Right ventricle myocardium superior (tissue), 1 donor: ENCODE data around the gene COL9A1. TPM values are rescaled to one million over a fixed set of nuclear protein-coding genes. Genes with fewer than 3 reads are reported as not detected.

Experiments used
- ATAC-seq: fragments of 200-7000 bp; cut with Tn5 transposase; one replicate; pipeline ENCODE4 v1.9.1; 2020; ENCODE audit warnings: mild to moderate bottlenecking; ENCODE audit not compliant: poor library complexity
- DNase-seq: peaks from one replicate; pipeline ENCODE4 v3.0.0-alpha.2; 2020
- intact Hi-C: fragments of 100-400 bp; cut with DNase I; formaldehyde crosslinking; loops from one replicate; pipeline ENCODE4 v1.11.2; 2022
- total RNA-seq: library from RNA; stranded (reverse); fragmentation: NEBNext Ultra II Directional; extraction: Animal tissue kit (Norgen Biotek cat#: 25700); gene quantifications from one replicate; pipeline ENCODE4 v1.2.1, GENCODE V29; 2021
- donor health status: DM: no; HTN: yes; CAD: no; lungs with severe emphysema.

Gene COL9A1
- total RNA-seq, 1 donor from 2014 or later: 0.24 TPM

DNA sequence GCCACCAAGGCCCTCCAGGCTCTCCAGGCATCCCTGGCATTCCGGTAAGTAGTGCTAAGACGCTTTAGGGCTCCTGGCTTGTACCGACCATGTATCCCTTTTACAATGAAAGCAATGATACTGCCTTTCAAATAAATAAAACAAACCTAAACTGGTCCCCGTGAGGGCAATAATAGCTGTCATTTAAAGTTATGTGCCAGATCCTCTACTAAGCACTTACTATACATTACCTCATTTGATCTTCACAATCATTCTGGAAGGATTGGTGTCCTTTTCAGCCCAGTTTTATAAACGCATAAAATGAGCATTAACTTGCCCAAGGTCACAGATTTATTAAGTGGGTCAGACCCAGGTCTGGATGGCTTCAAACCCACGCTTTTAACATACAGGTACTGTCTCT is 114.7 kb downstream of the COL9A1 start:
- ATAC-seq: no peak
- DNase-seq: no peak
- intact Hi-C loops: no loop called here

DNA sequence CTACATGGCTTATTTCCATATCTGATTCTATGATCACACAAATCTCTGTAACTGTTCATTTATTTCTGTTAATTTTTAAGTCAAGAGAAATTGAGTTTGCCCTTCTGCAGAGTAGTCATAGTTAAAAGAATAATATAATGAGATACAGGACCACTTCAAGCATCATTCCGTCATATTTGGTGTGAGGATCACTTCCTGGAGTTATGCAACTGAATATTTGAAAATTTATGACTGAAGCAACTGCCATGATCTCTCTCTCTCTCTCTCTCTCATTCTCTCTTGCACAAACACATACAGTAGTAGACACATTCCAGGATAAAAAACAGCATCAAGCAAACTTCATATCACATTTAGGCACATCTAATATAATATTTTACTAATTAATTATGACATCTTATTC is 116.4 kb downstream of the COL9A1 start:
- intact Hi-C loops: no loop called here
- no peak for ATAC-seq
- no peak for DNase-seq

DNA sequence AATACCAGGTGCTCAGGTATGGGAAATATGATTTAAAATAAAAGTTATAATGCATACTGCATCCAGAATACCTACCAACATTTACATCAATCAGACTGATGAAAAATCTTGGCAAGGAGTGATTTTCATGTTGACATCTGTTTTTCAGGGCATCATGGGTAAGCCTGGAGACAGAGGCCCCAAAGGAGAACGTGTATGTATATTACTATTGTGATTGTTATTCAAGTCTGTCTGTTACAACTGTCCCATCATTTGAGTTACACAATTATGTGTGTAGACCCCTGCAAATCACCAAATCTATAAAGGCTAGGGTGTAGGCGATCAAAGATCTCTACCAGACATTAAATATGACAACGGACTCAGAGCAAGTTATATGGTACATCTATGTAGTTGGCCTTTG is 118.2 kb downstream of the COL9A1 start:
- intact Hi-C loops: no loop called here
- no peak for DNase-seq
- ATAC-seq: no peak

GRCh38 chr6:70183538-70183937 is 119.3 kb downstream of the COL9A1 start:
- intact Hi-C loops: no loop called here
- DNase-seq (no peak), ATAC-seq (no peak)

GRCh38 chr6:70180901-70181599 is 121.8 kb downstream of the COL9A1 start:
- ATAC-seq (no peak), DNase-seq (no peak)
- intact Hi-C loops: no loop called here

DNA sequence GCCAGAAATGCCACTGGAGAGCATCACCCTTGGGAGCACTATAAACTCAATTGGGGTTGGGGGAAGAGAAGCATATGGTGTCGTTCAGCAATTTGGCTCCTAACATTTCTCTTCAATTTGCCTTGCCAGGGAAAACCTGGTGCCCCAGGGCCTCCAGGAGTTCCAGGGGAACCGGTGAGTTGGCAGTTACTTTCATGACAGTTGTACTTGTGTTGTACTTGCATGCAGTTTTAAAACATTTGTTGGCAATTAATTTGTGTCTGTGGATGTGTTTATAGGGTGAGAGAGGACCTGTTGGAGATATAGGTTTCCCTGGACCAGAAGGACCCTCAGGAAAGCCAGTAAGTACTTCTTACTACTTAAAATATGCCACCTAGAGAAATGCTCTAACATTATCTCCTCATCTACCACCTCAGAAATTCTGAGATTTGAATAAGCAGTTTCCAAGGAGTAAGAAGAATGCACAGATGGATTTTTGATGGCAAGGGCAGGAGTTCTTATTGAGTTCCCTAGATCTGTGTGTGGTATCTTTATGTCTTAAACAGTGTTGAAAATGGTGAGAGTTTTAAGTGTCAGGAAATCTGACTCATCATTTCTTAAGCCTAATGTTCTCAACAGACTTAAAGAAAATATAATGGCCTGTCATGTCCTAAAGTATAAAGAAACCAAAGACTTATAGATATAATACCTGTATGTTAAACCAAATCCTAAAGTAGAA is 122.5 kb downstream of the COL9A1 start:
- intact Hi-C loops: no loop called here
- DNase-seq (no peak), ATAC-seq (no peak)

GRCh38 chr6:70176842-70177550 is 125.9 kb downstream of the COL9A1 start:
- ATAC-seq (no peak), DNase-seq (no peak)
- intact Hi-C loops: no loop called here

GRCh38 chr6:70175770-70176169 is 127.1 kb downstream of the COL9A1 start:
- intact Hi-C loops: no loop called here

GRCh38 chr6:70172252-70172651 is 130.6 kb downstream of the COL9A1 start:
- DNase-seq (no peak), ATAC-seq (no peak)
- intact Hi-C loops: no loop called here

More at GRCh38 chr6:70175770-70176169, 127.1 kb downstream of the COL9A1 start:
- ATAC-seq (no peak), DNase-seq (no peak)

GRCh38 chr6:70171236-70171635 is 131.6 kb downstream of the COL9A1 start:
- intact Hi-C loops: no loop called here
- ATAC-seq (no peak), DNase-seq (no peak)

- intact Hi-C loops: no loop called here
- no peak for DNase-seq
- no peak for ATAC-seq
These were observed 134.1 kb downstream of the COL9A1 start for GRCh38 chr6:70168681-70169377.

Other genes with a start within 250 kb of the COL9A1 start
- gene FAM135A, start 110.4 kb upstream of the COL9A1 start, total RNA-seq: 14.3 TPM